ENCODE results near the gene DUSP16.
"Not testable (repeated sequence)": the region's sequence is repeated elsewhere in the genome, so short reads cannot be mapped to it uniquely, and the experiment has no call there.

Gene DUSP16

GRCh38 chr12:12521044-12521485 is 41.6 kb downstream of the DUSP16 start:
- DNase-seq (ENCODE audit: low read depth), result no peak

- no peak for DNase-seq (ENCODE audit: low read depth)
Measured at GRCh38 chr12:12520273-12520672, 42.4 kb downstream of the DUSP16 start.

- no peak for DNase-seq (ENCODE audit: low read depth)
Measured at GRCh38 chr12:12519354-12519998, 43.2 kb downstream of the DUSP16 start.

- no peak for DNase-seq (ENCODE audit: low read depth)
Measured at GRCh38 chr12:12518919-12519318, 43.7 kb downstream of the DUSP16 start.

- no peak for DNase-seq (ENCODE audit: low read depth)
Measured at GRCh38 chr12:12518464-12518845, 44.2 kb downstream of the DUSP16 start.

GRCh38 chr12:12513416-12514006 is 49.2 kb downstream of the DUSP16 start:
- no peak for DNase-seq (ENCODE audit: low read depth)

- DNase-seq (ENCODE audit: low read depth), result no peak
Measured at GRCh38 chr12:12511895-12512711, 50.6 kb downstream of the DUSP16 start.

GRCh38 chr12:12511021-12511783 is 51.5 kb downstream of the DUSP16 start:
- no peak for DNase-seq (ENCODE audit: low read depth)

GRCh38 chr12:12510551-12510950 is 52.1 kb downstream of the DUSP16 start:
- no peak for DNase-seq (ENCODE audit: low read depth)

GRCh38 chr12:12510141-12510540 is 52.5 kb downstream of the DUSP16 start:
- DNase-seq (ENCODE audit: low read depth), result peak; percentile 21

- peak; percentile 20 for DNase-seq (ENCODE audit: low read depth)
Measured at GRCh38 chr12:12508612-12509011, 54.1 kb downstream of the DUSP16 start.

GRCh38 chr12:12507121-12507520 is 55.5 kb downstream of the DUSP16 start:
- no peak for DNase-seq (ENCODE audit: low read depth)

- peak; percentile 23 for DNase-seq (ENCODE audit: low read depth)
Measured at GRCh38 chr12:12506496-12506890, 56.2 kb downstream of the DUSP16 start.

GRCh38 chr12:12505544-12506495 is 56.8 kb downstream of the DUSP16 start:
- peak; percentile 75 for DNase-seq (ENCODE audit: low read depth)

- DNase-seq (ENCODE audit: low read depth), result no peak
Measured at GRCh38 chr12:12503384-12504078, 59.1 kb downstream of the DUSP16 start.

- DNase-seq (ENCODE audit: low read depth), result no peak
Measured at GRCh38 chr12:12502815-12503151, 59.9 kb downstream of the DUSP16 start.

- not testable (repeated sequence) for DNase-seq (ENCODE audit: low read depth)
Measured at GRCh38 chr12:12502130-12502814, 60.4 kb downstream of the DUSP16 start.

- no peak for DNase-seq (ENCODE audit: low read depth)
Measured at GRCh38 chr12:12501121-12501520, 61.5 kb downstream of the DUSP16 start.

GRCh38 chr12:12499909-12500604 is 62.6 kb downstream of the DUSP16 start:
- DNase-seq (ENCODE audit: low read depth), result no peak
